ENCODE measurements around the gene ACER3.

DNA sequence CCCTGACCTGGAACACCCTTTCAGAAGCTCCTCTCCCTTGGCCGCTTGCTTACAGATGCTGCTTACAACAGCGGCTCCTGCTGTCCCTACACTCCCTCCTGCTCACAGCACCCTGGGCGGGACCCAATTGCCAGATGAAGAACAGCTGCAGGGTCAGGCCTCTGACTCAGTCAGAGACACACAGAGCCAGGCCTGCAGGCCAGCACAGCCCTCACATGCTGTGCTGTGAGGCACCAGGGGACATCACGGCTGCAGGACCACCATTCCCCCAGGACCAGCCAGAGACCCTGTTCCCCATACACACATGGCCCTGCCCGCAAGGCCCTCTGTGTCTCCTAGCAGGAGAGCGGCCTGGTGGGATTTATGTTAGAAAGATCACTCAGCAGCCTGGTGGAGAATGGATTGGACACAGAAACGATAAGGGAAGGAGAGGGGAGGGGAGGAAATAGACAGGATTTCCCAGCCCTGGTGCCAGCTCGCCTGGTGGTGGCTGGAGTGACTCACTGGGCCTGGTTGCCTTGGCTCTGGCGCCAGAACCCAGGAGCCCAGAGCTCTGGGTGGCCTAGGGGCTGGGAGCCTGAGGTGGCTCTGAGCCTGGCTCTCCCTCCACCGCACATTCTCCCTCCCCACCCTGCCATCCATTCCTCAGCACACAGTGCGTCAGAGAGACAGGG, 212.7 kb downstream of the ACER3 start:
- TF ChIP-seq ZNF565 (CRISPR knock-in tag; conservative IDR thresholded peaks at IDR 0.05; ENCODE audit: low read depth): 0 out of 2 replicates have a peak, but pooled peaks have one; percentile 16
- TF ChIP-seq RARB (CRISPR knock-in tag; IDR thresholded peaks at IDR 0.05): no peak
- no peak for TF ChIP-seq PPARA (CRISPR knock-in tag; IDR thresholded peaks at IDR 0.05; ENCODE audit: borderline replicate concordance)
- no peak for TF ChIP-seq ZFP30 (CRISPR knock-in tag; IDR thresholded peaks at IDR 0.05)
- TF ChIP-seq, protein P1, sequence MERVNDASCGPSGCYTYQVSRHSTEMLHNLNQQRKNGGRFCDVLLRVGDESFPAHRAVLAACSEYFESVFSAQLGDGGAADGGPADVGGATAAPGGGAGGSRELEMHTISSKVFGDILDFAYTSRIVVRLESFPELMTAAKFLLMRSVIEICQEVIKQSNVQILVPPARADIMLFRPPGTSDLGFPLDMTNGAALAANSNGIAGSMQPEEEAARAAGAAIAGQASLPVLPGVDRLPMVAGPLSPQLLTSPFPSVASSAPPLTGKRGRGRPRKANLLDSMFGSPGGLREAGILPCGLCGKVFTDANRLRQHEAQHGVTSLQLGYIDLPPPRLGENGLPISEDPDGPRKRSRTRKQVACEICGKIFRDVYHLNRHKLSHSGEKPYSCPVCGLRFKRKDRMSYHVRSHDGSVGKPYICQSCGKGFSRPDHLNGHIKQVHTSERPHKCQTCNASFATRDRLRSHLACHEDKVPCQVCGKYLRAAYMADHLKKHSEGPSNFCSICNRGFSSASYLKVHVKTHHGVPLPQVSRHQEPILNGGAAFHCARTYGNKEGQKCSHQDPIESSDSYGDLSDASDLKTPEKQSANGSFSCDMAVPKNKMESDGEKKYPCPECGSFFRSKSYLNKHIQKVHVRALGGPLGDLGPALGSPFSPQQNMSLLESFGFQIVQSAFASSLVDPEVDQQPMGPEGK (CRISPR knock-in tag; IDR thresholded peaks at IDR 0.05; ENCODE audit: borderline replicate concordance): no peak
- no peak for TF ChIP-seq ARNTL (CRISPR knock-in tag; IDR thresholded peaks at IDR 0.05; ENCODE audit: borderline replicate concordance, low read depth)
- no peak for TF ChIP-seq ZFP3 (CRISPR knock-in tag; IDR thresholded peaks at IDR 0.05)
- TF ChIP-seq ESRRG (CRISPR knock-in tag; IDR thresholded peaks at IDR 0.05): no peak
- TF ChIP-seq, protein P2, sequence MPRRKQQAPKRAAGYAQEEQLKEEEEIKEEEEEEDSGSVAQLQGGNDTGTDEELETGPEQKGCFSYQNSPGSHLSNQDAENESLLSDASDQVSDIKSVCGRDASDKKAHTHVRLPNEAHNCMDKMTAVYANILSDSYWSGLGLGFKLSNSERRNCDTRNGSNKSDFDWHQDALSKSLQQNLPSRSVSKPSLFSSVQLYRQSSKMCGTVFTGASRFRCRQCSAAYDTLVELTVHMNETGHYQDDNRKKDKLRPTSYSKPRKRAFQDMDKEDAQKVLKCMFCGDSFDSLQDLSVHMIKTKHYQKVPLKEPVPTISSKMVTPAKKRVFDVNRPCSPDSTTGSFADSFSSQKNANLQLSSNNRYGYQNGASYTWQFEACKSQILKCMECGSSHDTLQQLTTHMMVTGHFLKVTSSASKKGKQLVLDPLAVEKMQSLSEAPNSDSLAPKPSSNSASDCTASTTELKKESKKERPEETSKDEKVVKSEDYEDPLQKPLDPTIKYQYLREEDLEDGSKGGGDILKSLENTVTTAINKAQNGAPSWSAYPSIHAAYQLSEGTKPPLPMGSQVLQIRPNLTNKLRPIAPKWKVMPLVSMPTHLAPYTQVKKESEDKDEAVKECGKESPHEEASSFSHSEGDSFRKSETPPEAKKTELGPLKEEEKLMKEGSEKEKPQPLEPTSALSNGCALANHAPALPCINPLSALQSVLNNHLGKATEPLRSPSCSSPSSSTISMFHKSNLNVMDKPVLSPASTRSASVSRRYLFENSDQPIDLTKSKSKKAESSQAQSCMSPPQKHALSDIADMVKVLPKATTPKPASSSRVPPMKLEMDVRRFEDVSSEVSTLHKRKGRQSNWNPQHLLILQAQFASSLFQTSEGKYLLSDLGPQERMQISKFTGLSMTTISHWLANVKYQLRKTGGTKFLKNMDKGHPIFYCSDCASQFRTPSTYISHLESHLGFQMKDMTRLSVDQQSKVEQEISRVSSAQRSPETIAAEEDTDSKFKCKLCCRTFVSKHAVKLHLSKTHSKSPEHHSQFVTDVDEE (CRISPR knock-in tag; IDR thresholded peaks at IDR 0.05): 0 out of 2 replicates have a peak, but pooled peaks have one; percentile 47
- 0 out of 2 replicates have a peak, but pooled peaks have one; percentile 16 for TF ChIP-seq ZNF70 (CRISPR knock-in tag; IDR thresholded peaks at IDR 0.05)
- TF ChIP-seq, protein P3, sequence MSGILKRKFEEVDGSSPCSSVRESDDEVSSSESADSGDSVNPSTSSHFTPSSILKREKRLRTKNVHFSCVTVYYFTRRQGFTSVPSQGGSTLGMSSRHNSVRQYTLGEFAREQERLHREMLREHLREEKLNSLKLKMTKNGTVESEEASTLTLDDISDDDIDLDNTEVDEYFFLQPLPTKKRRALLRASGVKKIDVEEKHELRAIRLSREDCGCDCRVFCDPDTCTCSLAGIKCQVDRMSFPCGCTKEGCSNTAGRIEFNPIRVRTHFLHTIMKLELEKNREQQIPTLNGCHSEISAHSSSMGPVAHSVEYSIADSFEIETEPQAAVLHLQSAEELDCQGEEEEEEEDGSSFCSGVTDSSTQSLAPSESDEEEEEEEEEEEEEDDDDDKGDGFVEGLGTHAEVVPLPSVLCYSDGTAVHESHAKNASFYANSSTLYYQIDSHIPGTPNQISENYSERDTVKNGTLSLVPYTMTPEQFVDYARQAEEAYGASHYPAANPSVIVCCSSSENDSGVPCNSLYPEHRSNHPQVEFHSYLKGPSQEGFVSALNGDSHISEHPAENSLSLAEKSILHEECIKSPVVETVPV (CRISPR knock-in tag; IDR thresholded peaks at IDR 0.05): no peak

Data from SK-N-SH treated with all-trans-retinoic acid at 6 μM for 48 hours (cell line).